ENCODE results near the gene KLRF2. TPM values are rescaled to one million over a fixed set of nuclear protein-coding genes. Genes with fewer than 3 reads are reported as not detected.

Gene KLRF2
- polyA plus RNA-seq, 3 donors: not detected

- H3K27me3 ChIP-seq (ENCODE audit: control insufficient read depth in 2 of 2, insufficient read depth in 2 of 2, low read length in 2 of 2): no peaks in the 10 kb centered on the region
- no peak for TF ChIP-seq CTCF (IDR thresholded peaks at IDR 0.05)
- H3K4me2 ChIP-seq (replicated peaks; ENCODE audit: extremely low read depth, low read length, poor library complexity, severe bottlenecking): no peak overlapping the region
- no peak overlapping the region for H3K4me3 ChIP-seq (replicated peaks in 1 of 3; ENCODE audit: low read depth in 2 of 3, low read length in 3 of 3)
- Mint-ChIP-seq H3K4me3 (no peak overlapping the region), H3K4me1 (peaks cover 5% of the 10 kb centered on the region), H3K27me3 (ENCODE audit: low read depth in 3 of 3) (peaks cover 0 to 6% (median 2%) of the 10 kb centered on the region in 3 donors), H3K36me3 (peaks cover 2 to 7% of the 10 kb centered on the region in 2 donors), H3K9me3 (peaks cover 15 to 27% (median 22%) of the 10 kb centered on the region in 7 donors), H3K27ac (peak overlapping the region in 1 of 7 donors; percentile 77)
- WGBS (ENCODE audit: insufficient coverage): no CpG with 5 or more reads among the region's 2 CpGs
- H3K9me3 ChIP-seq (replicated peaks in 1 of 2; ENCODE audit: control insufficient read depth in 1 of 2, insufficient read depth in 1 of 2, low read length in 2 of 2): peaks cover 16 to 24% of the 10 kb centered on the region in 2 donors
- H3K9ac ChIP-seq (ENCODE audit: insufficient read depth, low read length, poor library complexity, severe bottlenecking): no peak overlapping the region
- H3K4me1 ChIP-seq (ENCODE audit: control insufficient read depth in 1 of 2, insufficient read depth in 2 of 2, low read length in 2 of 2): no peaks in the 10 kb centered on the region
- intact Hi-C loops (cut with micrococcal nuclease): no loop called here
- H3K27ac ChIP-seq (ENCODE audit: low read depth in 1 of 2, low read length in 2 of 2): no peak overlapping the region
- no peak for DNase-seq
- H4K20me1 ChIP-seq (ENCODE audit: insufficient read depth, low read length): no peaks in the 10 kb centered on the region
- no peaks in the 10 kb centered on the region for H3K36me3 ChIP-seq (replicated peaks in 1 of 2; ENCODE audit: control insufficient read depth in 1 of 2, insufficient read depth in 2 of 2, low read length in 2 of 2)
- H3K79me2 ChIP-seq (ENCODE audit: insufficient read depth, low read length): no peaks in the 10 kb centered on the region
- no peak overlapping the region for H2AFZ ChIP-seq (ENCODE audit: insufficient read depth, low read depth, low read length, poor library complexity, severe bottlenecking)
Measured at GRCh38 chr12:9899209-9899608, 17.9 kb downstream of the KLRF2 start.

GRCh38 chr12:9900930-9901329 lies 19.6 kb downstream of the KLRF2 start:
- H3K4me1 Mint-ChIP-seq: peaks cover 5% of the 10 kb centered on the region
- Histone ChIP-seq H3K79me2 (ENCODE audit: insufficient read depth, low read length) (no peaks in the 10 kb centered on the region), H4K20me1 (ENCODE audit: insufficient read depth, low read length) (no peaks in the 10 kb centered on the region), H3K36me3 (replicated peaks in 1 of 2; ENCODE audit: control insufficient read depth in 1 of 2, insufficient read depth in 2 of 2, low read length in 2 of 2) (no peaks in the 10 kb centered on the region), H3K9ac (ENCODE audit: insufficient read depth, low read length, poor library complexity, severe bottlenecking) (no peak overlapping the region), H2AFZ (ENCODE audit: insufficient read depth, low read depth, low read length, poor library complexity, severe bottlenecking) (no peak overlapping the region), H3K9me3 (replicated peaks in 1 of 2; ENCODE audit: control insufficient read depth in 1 of 2, insufficient read depth in 1 of 2, low read length in 2 of 2) (peaks cover 21 to 26% of the 10 kb centered on the region in 2 donors), H3K27me3 (ENCODE audit: control insufficient read depth in 2 of 2, insufficient read depth in 2 of 2, low read length in 2 of 2) (no peaks in the 10 kb centered on the region), H3K4me3 (replicated peaks in 1 of 3; ENCODE audit: low read depth in 2 of 3, low read length in 3 of 3) (no peak overlapping the region), H3K27ac (ENCODE audit: low read depth in 1 of 2, low read length in 2 of 2) (no peak overlapping the region), H3K4me1 (ENCODE audit: control insufficient read depth in 1 of 2, insufficient read depth in 2 of 2, low read length in 2 of 2) (no peaks in the 10 kb centered on the region), H3K4me2 (replicated peaks; ENCODE audit: extremely low read depth, low read length, poor library complexity, severe bottlenecking) (no peak overlapping the region)
- H3K4me3 Mint-ChIP-seq: no peak overlapping the region
- no CpG with 5 or more reads among the region's 2 CpGs for WGBS (ENCODE audit: insufficient coverage)
- TF ChIP-seq CTCF (IDR thresholded peaks at IDR 0.05): no peak
- H3K36me3 Mint-ChIP-seq: peaks cover 3 to 7% of the 10 kb centered on the region in 2 donors
- intact Hi-C loops (cut with micrococcal nuclease): no loop called here
- no peak overlapping the region for H3K27ac Mint-ChIP-seq
- no peak for DNase-seq
- H3K27me3 Mint-ChIP-seq (ENCODE audit: low read depth in 3 of 3): peaks cover 0 to 7% (median 2%) of the 10 kb centered on the region in 3 donors
- H3K9me3 Mint-ChIP-seq: peaks cover 20 to 39% (median 31%) of the 10 kb centered on the region in 7 donors

All from CD14-positive monocyte (primary cell).